ENCODE results near the gene HSPA9. TPM values are rescaled to one million over a fixed set of nuclear protein-coding genes. Genes with fewer than 3 reads are reported as not detected.
A peak's percentile ranks its signal among the peaks of the same experiment; 100 is the strongest.

Gene HSPA9
- 100 to 1,000 TPM; 139 to 250 (median 186) TPM for total RNA-seq

DNA sequence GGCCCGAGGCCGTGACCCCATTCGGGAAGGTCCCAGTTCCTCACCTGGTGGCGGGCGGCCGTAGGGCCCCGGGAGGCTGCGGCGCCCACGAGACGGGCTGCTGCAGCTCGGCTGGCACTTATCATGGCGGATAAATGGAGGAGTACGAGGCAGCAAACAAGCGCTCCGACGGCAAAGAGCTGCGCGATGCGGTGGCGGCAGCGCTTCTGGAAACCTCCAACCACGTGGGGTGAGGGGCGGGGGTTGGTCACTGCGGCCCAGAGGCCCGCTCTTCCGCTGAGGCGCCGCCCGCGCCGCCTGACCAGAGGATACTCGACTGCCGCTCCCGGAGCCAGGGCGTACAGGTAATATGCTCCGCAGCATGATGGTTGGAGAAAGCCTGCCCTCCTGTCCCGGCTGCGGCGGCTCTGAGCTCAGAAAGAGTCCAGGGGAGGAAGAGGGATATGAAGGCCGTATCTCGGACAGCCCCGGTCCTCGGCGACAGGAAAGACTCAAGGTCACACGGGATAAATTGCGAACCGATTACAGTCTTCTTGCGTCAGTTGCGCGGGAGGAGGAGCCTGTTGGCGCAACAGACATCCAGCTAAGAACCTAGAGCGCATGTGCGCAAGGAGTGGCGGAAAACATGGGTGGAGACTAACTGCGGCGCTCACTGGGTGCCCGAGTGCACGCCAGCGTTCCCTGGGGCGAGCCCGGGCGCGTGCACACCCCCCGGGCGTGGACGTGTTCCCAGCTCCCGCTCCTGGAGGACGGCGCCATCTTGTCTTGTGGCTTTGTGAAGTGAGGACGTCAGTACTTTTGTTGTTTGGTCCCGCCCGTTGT lies at the start of gene HSPA9:
HSPA9 (minus strand) TSS at position 208 of the 822 bp plus-strand sequence; CDS start at position 125, 83 bp downstream.
- TF ChIP-seq POLR2AphosphoS5 (IDR thresholded peaks at IDR 0.05) (peak; percentile 97), EP300 (IDR thresholded peaks at IDR 0.05) (peak; percentile 30), POLR2A (IDR thresholded peaks at IDR 0.05; ENCODE audit: low read depth) (peak; percentile 87)
- TF ChIP-seq, protein P1, sequence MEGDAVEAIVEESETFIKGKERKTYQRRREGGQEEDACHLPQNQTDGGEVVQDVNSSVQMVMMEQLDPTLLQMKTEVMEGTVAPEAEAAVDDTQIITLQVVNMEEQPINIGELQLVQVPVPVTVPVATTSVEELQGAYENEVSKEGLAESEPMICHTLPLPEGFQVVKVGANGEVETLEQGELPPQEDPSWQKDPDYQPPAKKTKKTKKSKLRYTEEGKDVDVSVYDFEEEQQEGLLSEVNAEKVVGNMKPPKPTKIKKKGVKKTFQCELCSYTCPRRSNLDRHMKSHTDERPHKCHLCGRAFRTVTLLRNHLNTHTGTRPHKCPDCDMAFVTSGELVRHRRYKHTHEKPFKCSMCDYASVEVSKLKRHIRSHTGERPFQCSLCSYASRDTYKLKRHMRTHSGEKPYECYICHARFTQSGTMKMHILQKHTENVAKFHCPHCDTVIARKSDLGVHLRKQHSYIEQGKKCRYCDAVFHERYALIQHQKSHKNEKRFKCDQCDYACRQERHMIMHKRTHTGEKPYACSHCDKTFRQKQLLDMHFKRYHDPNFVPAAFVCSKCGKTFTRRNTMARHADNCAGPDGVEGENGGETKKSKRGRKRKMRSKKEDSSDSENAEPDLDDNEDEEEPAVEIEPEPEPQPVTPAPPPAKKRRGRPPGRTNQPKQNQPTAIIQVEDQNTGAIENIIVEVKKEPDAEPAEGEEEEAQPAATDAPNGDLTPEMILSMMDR (IDR thresholded peaks at IDR 0.05) = peak in 2 of 3 experiments; percentile 18 to 24
- DNase-seq (ENCODE audit: extremely low spot score) = peak; percentile 99
- Histone ChIP-seq H3K4me1 (peaks cover 20 to 36% (median 28%) of the 10 kb centered on the region in 4 donors), H3K4me3 (peak within 1 kb of the TSS; percentile 63 to 92 (median 76)), H3K27ac (replicated peaks in 1 of 4) (peak within 1 kb of the TSS; percentile 91 to 98 (median 94)), H3K36me3 (peaks cover 16 to 38% (median 33%) of the 10 kb centered on the region in 4 donors), H3K9me3 (no peaks in the 10 kb centered on the region), H3K27me3 (no peaks in the 10 kb centered on the region)
- intact Hi-C loops (cut with DNase I) = loop anchor here (5.0 kb wide), 1 partner anchor 687 kb away; no protein-coding TSS in a partner anchor
- under 1% methylated on average over 36 of the region's 73 CpGs for WGBS

- 62% methylated on average over 4 of the region's 4 CpGs for WGBS
- Histone ChIP-seq H3K4me3 (no peak overlapping the region), H3K27ac (replicated peaks in 1 of 4) (no peak overlapping the region), H3K4me1 (no peaks in the 10 kb centered on the region), H3K36me3 (no peaks in the 10 kb centered on the region), H3K9me3 (no peaks in the 10 kb centered on the region), H3K27me3 (no peaks in the 10 kb centered on the region)
- intact Hi-C loops (cut with DNase I) = no loop called here
- no peak for DNase-seq (ENCODE audit: extremely low spot score)
- TF ChIP-seq POLR2AphosphoS5 (IDR thresholded peaks at IDR 0.05) (peak in 1 of 2 donors; percentile 6), POLR2A (IDR thresholded peaks at IDR 0.05; ENCODE audit: low read depth) (no peak), EP300 (IDR thresholded peaks at IDR 0.05) (no peak)
- TF ChIP-seq, protein P1 (IDR thresholded peaks at IDR 0.05) = no peak
These were observed 47.9 kb upstream of the HSPA9 start for GRCh38 chr5:138623053-138623452.

- no peak overlapping the region for H3K4me3 ChIP-seq
- H3K27ac ChIP-seq (replicated peaks in 1 of 4) = no peak overlapping the region
- H3K27me3 ChIP-seq = no peaks in the 10 kb centered on the region
- WGBS = 91% methylated on average over 4 of the region's 4 CpGs
- TF ChIP-seq, protein P1 (IDR thresholded peaks at IDR 0.05) = no peak
- TF ChIP-seq POLR2AphosphoS5 (IDR thresholded peaks at IDR 0.05) = no peak
- TF ChIP-seq EP300 (IDR thresholded peaks at IDR 0.05) = no peak
- no peak for TF ChIP-seq POLR2A (IDR thresholded peaks at IDR 0.05; ENCODE audit: low read depth)
- no peaks in the 10 kb centered on the region for H3K36me3 ChIP-seq
- intact Hi-C loops (cut with DNase I) = no loop called here
- H3K4me1 ChIP-seq = no peaks in the 10 kb centered on the region
- H3K9me3 ChIP-seq = no peaks in the 10 kb centered on the region
- DNase-seq (ENCODE audit: extremely low spot score) = no peak
These were observed 46.9 kb upstream of the HSPA9 start for GRCh38 chr5:138622051-138622450.

- Histone ChIP-seq H3K36me3 (no peaks in the 10 kb centered on the region), H3K4me1 (no peaks in the 10 kb centered on the region), H3K27ac (replicated peaks in 1 of 4) (no peak overlapping the region), H3K9me3 (no peaks in the 10 kb centered on the region), H3K4me3 (no peak overlapping the region), H3K27me3 (no peaks in the 10 kb centered on the region)
- intact Hi-C loops (cut with DNase I) = no loop called here
- WGBS = 56% methylated on average over 4 of the region's 4 CpGs
- DNase-seq (ENCODE audit: extremely low spot score) = no peak
- TF ChIP-seq POLR2AphosphoS5 (IDR thresholded peaks at IDR 0.05) = no peak
- TF ChIP-seq, protein P1 (IDR thresholded peaks at IDR 0.05) = no peak
- TF ChIP-seq EP300 (IDR thresholded peaks at IDR 0.05) = no peak
- TF ChIP-seq POLR2A (IDR thresholded peaks at IDR 0.05; ENCODE audit: low read depth) = no peak
These were observed 45.5 kb upstream of the HSPA9 start for GRCh38 chr5:138620663-138621224.
